Stimulated activated CD4-positive, alpha-beta T cell treated with anti-CD3 and anti-CD28 coated beads, TNF-alpha, amount 100 ng/mL, for 4 hours (primary cell): ENCODE measurements around the gene ZBTB46.
A peak's percentile ranks its signal among the peaks of the same experiment; 100 is the strongest.

Source experiments
- DNase-seq, 3 experiments: peaks; one replicate each; pipeline ENCODE4 v3.0.0-alpha.2; 2020; ENCODE audit warnings: low read depth in 3 of 3

The ZBTB46 gene

GRCh38 chr20:63706852-63707557 is 124.1 kb downstream of the ZBTB46 start:
- peak in 2 of 3 experiments; percentile 53 to 66 for DNase-seq

- DNase-seq: no peak
These were observed 124.9 kb downstream of the ZBTB46 start for GRCh38 chr20:63706027-63706695.

GRCh38 chr20:63705232-63706026 is 125.6 kb downstream of the ZBTB46 start:
- DNase-seq: no peak

GRCh38 chr20:63704749-63705117 is 126.3 kb downstream of the ZBTB46 start:
- no peak for DNase-seq

- no peak for DNase-seq
These were observed 126.9 kb downstream of the ZBTB46 start for GRCh38 chr20:63703976-63704748.

GRCh38 chr20:63703471-63703975 is 127.5 kb downstream of the ZBTB46 start:
- no peak for DNase-seq

GRCh38 chr20:63702751-63703470 is 128.2 kb downstream of the ZBTB46 start:
- DNase-seq: no peak

- DNase-seq: no peak
These were observed 128.9 kb downstream of the ZBTB46 start for GRCh38 chr20:63702036-63702665.

GRCh38 chr20:63701329-63702035 is 129.6 kb downstream of the ZBTB46 start:
- DNase-seq: no peak

GRCh38 chr20:63701051-63701328 is 130.1 kb downstream of the ZBTB46 start:
- no peak for DNase-seq

- no peak for DNase-seq
These were observed 130.6 kb downstream of the ZBTB46 start for GRCh38 chr20:63700199-63701050.

GRCh38 chr20:63699466-63700198 is 131.4 kb downstream of the ZBTB46 start:
- DNase-seq: no peak

- DNase-seq: peak in 1 of 3 experiments; percentile 24
These were observed 132.2 kb downstream of the ZBTB46 start for GRCh38 chr20:63698739-63699465.

- no peak for DNase-seq
These were observed 133.1 kb downstream of the ZBTB46 start for GRCh38 chr20:63697868-63698545.

GRCh38 chr20:63697357-63697867 is 133.7 kb downstream of the ZBTB46 start:
- DNase-seq: no peak

- DNase-seq: no peak
These were observed 134.3 kb downstream of the ZBTB46 start, which contains the start of gene TNFRSF6B for GRCh38 chr20:63696628-63697356. Gene TNFRSF6B (plus strand): TSS chr20:63696652. CDS start chr20:63696768, 116 bp downstream.
